Coronary artery (tissue), 2 donors: Measurements from ENCODE around the gene TMC3.
"Not testable (repeated sequence)": the region's sequence is repeated elsewhere in the genome, so short reads cannot be mapped to it uniquely, and the experiment has no call there.

Experiments
- DNase-seq: peaks from one replicate; pipeline ENCODE4 v3.0.0-alpha.2; 2017; ENCODE audit warnings: low spot score
- H3K27ac ChIP-seq, 2 donors: fragments of 200-600 bp; sonication (generic); one replicate each; pipeline ENCODE4 v1.5.1; 2016 to 2019
- H3K4me3 ChIP-seq: fragments of 200-600 bp; sonication (generic); 2 replicates; pipeline ENCODE4 v1.5.1; 2016; ENCODE audit warnings: mild to moderate bottlenecking, moderate library complexity
- CTCF ChIP-seq: fragments of 200-600 bp; sonication (generic); IDR thresholded peaks from one replicate; pipeline ENCODE4 v1.5.1; 2019; ENCODE audit warnings: antibody characterized with exemption

TMC3 gene

GRCh38 chr15:81373775-81374395, at the start of gene TMC3:
Gene TMC3, minus strand, starts transcription at chr15:81374213. Its CDS starts 136 bp downstream, at chr15:81374077.
- DNase-seq = no peak
- Histone ChIP-seq H3K4me3 (no peak within 1 kb of the TSS), H3K27ac (no peak within 1 kb of the TSS)
- TF ChIP-seq CTCF = no peak

GRCh38 chr15:81421461-81421860, 47.4 kb upstream of the TMC3 start:
- no peak for TF ChIP-seq CTCF
- no peak for DNase-seq
- no peak overlapping the region for H3K27ac ChIP-seq
- H3K4me3 ChIP-seq = no peak overlapping the region

- Histone ChIP-seq H3K27ac (no peak overlapping the region), H3K4me3 (no peak overlapping the region)
- TF ChIP-seq CTCF = no peak
- no peak for DNase-seq
These were observed 45.4 kb upstream of the TMC3 start for GRCh38 chr15:81419332-81419943.

GRCh38 chr15:81418891-81419290, 44.9 kb upstream of the TMC3 start:
- Histone ChIP-seq H3K27ac (no peak overlapping the region), H3K4me3 (no peak overlapping the region)
- no peak for DNase-seq
- no peak for TF ChIP-seq CTCF

- H3K4me3 ChIP-seq = no peak overlapping the region
- H3K27ac ChIP-seq = no peak overlapping the region
- TF ChIP-seq CTCF = no peak
- DNase-seq = no peak
These were observed 44.4 kb upstream of the TMC3 start for GRCh38 chr15:81418444-81418843.

- not testable (repeated sequence) for DNase-seq, H3K27ac ChIP-seq, H3K4me3 ChIP-seq
These were observed 40.4 kb upstream of the TMC3 start for GRCh38 chr15:81414274-81414968.

- TF ChIP-seq CTCF = no peak
- Histone ChIP-seq H3K4me3 (no peak overlapping the region), H3K27ac (no peak overlapping the region)
- no peak for DNase-seq
These were observed 39.8 kb upstream of the TMC3 start for GRCh38 chr15:81413851-81414250.
